GM12801 (cell line): ENCODE results near the gene CCDC47.

ENCODE experiments used
- CTCF ChIP-seq: IDR thresholded peaks from one replicate; pipeline ENCODE4 v1.5.1; 2011; ENCODE audit warnings: control low read depth; ENCODE audit not compliant: insufficient read length; ENCODE audit errors: extremely low read depth

The CCDC47 gene

GRCh38 chr17:63792055-63792729 is 18.8 kb upstream of the CCDC47 start:
- TF ChIP-seq CTCF = no peak

GRCh38 chr17:63790057-63790456 is 16.7 kb upstream of the CCDC47 start:
- TF ChIP-seq CTCF = no peak

- no peak for TF ChIP-seq CTCF
These were observed 13.7 kb upstream of the CCDC47 start for GRCh38 chr17:63786971-63787711.

- no peak for TF ChIP-seq CTCF
These were observed 12.7 kb upstream of the CCDC47 start for GRCh38 chr17:63786117-63786516.

- TF ChIP-seq CTCF = no peak
These were observed 12.2 kb upstream of the CCDC47 start for GRCh38 chr17:63785556-63785955.

GRCh38 chr17:63783522-63783921 is 10.1 kb upstream of the CCDC47 start:
- no peak for TF ChIP-seq CTCF

GRCh38 chr17:63780928-63781327 is 7.5 kb upstream of the CCDC47 start:
- no peak for TF ChIP-seq CTCF
